ENCODE measurements around the gene ENTR1. TPM values are rescaled to one million over a fixed set of nuclear protein-coding genes. Genes with fewer than 3 reads are reported as not detected.

Gene ENTR1
- total and polyA plus RNA-seq, 12 donors, result 11.5 to 26.9 (median 15.8) TPM

DNA sequence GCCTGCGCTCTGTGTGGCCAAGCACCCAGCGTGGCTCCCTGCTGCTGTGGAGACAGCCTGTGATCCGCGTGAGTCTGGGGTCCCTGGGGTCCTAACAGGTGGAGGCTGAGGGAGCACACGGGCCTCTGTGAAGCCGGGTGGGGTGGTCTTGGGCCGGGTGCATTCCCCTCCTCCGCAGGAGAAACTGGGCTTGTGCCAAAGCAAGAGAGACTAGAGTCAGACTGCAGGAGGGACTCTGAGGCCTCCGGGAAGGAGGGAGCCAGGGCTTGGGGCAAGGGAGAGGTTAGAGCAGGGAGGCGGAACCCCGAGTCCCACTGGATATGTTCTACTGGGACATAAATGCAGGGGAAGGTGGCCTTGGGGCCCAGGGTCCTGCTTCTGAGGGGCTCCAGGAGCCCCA, 57.3 kb downstream of the ENTR1 start:
- Histone ChIP-seq H3K4me1 (peaks cover 5 to 36% (median 22%) of the 10 kb centered on the region in 9 donors), H3K27me3 (no peaks in the 10 kb centered on the region), H3K27ac (peak overlapping the region in 9 of 10 donors; percentile 22 to 93 (median 86)), H3K9me3 (no peaks in the 10 kb centered on the region), H3K4me3 (peak overlapping the region in 7 of 10 donors; percentile 5 to 26 (median 16)), H3K36me3 (peaks cover 0 to 46% (median 0%) of the 10 kb centered on the region in 9 donors)
- ATAC-seq (no peak), DNase-seq (no peak)
- TF ChIP-seq, protein P1, sequence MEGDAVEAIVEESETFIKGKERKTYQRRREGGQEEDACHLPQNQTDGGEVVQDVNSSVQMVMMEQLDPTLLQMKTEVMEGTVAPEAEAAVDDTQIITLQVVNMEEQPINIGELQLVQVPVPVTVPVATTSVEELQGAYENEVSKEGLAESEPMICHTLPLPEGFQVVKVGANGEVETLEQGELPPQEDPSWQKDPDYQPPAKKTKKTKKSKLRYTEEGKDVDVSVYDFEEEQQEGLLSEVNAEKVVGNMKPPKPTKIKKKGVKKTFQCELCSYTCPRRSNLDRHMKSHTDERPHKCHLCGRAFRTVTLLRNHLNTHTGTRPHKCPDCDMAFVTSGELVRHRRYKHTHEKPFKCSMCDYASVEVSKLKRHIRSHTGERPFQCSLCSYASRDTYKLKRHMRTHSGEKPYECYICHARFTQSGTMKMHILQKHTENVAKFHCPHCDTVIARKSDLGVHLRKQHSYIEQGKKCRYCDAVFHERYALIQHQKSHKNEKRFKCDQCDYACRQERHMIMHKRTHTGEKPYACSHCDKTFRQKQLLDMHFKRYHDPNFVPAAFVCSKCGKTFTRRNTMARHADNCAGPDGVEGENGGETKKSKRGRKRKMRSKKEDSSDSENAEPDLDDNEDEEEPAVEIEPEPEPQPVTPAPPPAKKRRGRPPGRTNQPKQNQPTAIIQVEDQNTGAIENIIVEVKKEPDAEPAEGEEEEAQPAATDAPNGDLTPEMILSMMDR (IDR thresholded peaks at IDR 0.05), result no peak
- intact Hi-C loops (cut with DNase I), result no loop called here
- 80 to 85% methylated on average over 11 of the region's 11 CpGs for WGBS, 2 donors

DNA sequence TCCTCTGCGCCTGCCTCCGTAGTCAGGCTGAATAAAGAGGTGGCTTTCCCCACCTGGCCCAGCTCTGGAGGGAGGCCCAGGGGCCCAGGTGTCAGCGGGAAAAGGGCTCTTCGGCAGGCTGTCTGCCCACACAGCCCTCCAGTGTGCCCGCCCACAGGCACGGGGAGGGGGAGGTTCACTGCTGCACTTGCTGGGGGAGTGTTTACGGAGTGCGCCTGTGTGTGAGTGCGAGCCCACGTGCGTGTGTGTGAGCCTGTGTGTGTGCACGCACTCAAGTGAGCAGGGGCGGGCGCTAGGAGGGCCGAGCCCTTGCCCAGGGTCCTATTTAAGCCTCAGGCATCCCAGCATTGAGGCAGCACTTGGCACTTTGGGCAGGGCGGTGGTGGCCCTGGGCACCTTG, 57.7 kb downstream of the ENTR1 start:
- peak overlapping the region in 8 of 10 donors; percentile 22 to 90 (median 84) for H3K27ac ChIP-seq

More for the DNA sequence above, 57.7 kb downstream of the ENTR1 start:
- H3K36me3 ChIP-seq, result peaks cover 0 to 42% (median 0%) of the 10 kb centered on the region in 9 donors
- intact Hi-C loops (cut with DNase I), result no loop called here
- H3K4me1 ChIP-seq, result peaks cover 5 to 36% (median 22%) of the 10 kb centered on the region in 9 donors
- ATAC-seq (peak in 2 of 8 donors; percentile 8 to 14), DNase-seq (no peak)
- TF ChIP-seq, protein P1 (IDR thresholded peaks at IDR 0.05), result no peak
- peak overlapping the region in 5 of 10 donors; percentile 5 to 26 (median 19) for H3K4me3 ChIP-seq
- no peaks in the 10 kb centered on the region for H3K9me3 ChIP-seq
- no peaks in the 10 kb centered on the region for H3K27me3 ChIP-seq
- WGBS, 2 donors, result 83 to 84% methylated on average over 14 to 16 of the region's 16 CpGs

Other genes starting within 250 kb of the ENTR1 start
- not detected for gene LHX3, start 205.5 kb downstream of the ENTR1 start, total RNA-seq
- not detected for gene LHX3, start 205.5 kb downstream of the ENTR1 start, polyA plus RNA-seq
- gene QSOX2, start 164.8 kb downstream of the ENTR1 start, total RNA-seq, result 1 to 10 TPM; 4.6 to 9.1 (median 7.7) TPM
- gene QSOX2, start 164.8 kb downstream of the ENTR1 start, polyA plus RNA-seq, result 1 to 10 TPM; 5.6 to 8.6 TPM
- gene CCDC187, start 106.5 kb downstream of the ENTR1 start, total RNA-seq, result under 1 TPM in 3 of 10 donors, not detected in 7; 0.02 to 0.04 (median 0.03) TPM
- under 1 TPM in 1 of 2 donors, not detected in 1; 0.07 TPM for gene CCDC187, start 106.5 kb downstream of the ENTR1 start, polyA plus RNA-seq
- 10 to 100 TPM; 19.4 to 50.2 (median 24.8) TPM for gene GPSM1, start 83.1 kb downstream of the ENTR1 start, total RNA-seq
- gene GPSM1, start 83.1 kb downstream of the ENTR1 start, polyA plus RNA-seq, result 10 to 100 TPM; 26.2 to 87.8 TPM
- 10 to 100 TPM; 23.3 to 39.5 (median 30.7) TPM for gene DNLZ, start 46.9 kb downstream of the ENTR1 start, total RNA-seq
- 10 to 100 TPM; 37.0 to 49.2 TPM for gene DNLZ, start 46.9 kb downstream of the ENTR1 start, polyA plus RNA-seq
- gene CARD9, start 36.9 kb downstream of the ENTR1 start, total RNA-seq, result 1 to 10 TPM in 5 of 10 donors, under 1 TPM in 4, not detected in 1; 0.21 to 2.0 (median 1.1) TPM
- 1 to 10 TPM; 1.3 to 1.6 TPM for gene CARD9, start 36.9 kb downstream of the ENTR1 start, polyA plus RNA-seq
- 1 to 10 TPM; 3.4 to 6.1 (median 4.7) TPM for gene SNAPC4, start 10.4 kb downstream of the ENTR1 start, total RNA-seq
- gene SNAPC4, start 10.4 kb downstream of the ENTR1 start, polyA plus RNA-seq, result 1 to 10 TPM; 3.0 to 8.3 TPM
- gene PMPCA, start within 50 bp of the ENTR1 start, total RNA-seq, result 10 to 100 TPM; 59.3 to 85.2 (median 75.4) TPM
- gene PMPCA, start within 50 bp of the ENTR1 start, polyA plus RNA-seq, result 10 to 100 TPM; 63.5 to 77.2 TPM
- gene INPP5E, start 29.2 kb upstream of the ENTR1 start, total RNA-seq, result 10 to 100 TPM in 3 of 10 donors, 1 to 10 TPM in 7; 7.4 to 12.5 (median 9.3) TPM
- 10 to 100 TPM in 1 of 2 donors, 1 to 10 TPM in 1; 6.6 to 16.8 TPM for gene INPP5E, start 29.2 kb upstream of the ENTR1 start, polyA plus RNA-seq
- gene SEC16A, start 72.4 kb upstream of the ENTR1 start, total RNA-seq, result 10 to 100 TPM; 21.9 to 35.9 (median 28.6) TPM
- 10 to 100 TPM; 24.4 to 35.6 TPM for gene SEC16A, start 72.4 kb upstream of the ENTR1 start, polyA plus RNA-seq
- 10 to 100 TPM; 12.0 to 27.0 (median 21.8) TPM for gene NOTCH1, start 135.4 kb upstream of the ENTR1 start, total RNA-seq
- 10 to 100 TPM in 1 of 2 donors, 1 to 10 TPM in 1; 7.3 to 14.5 TPM for gene NOTCH1, start 135.4 kb upstream of the ENTR1 start, polyA plus RNA-seq

All from heart right ventricle (tissue), 16 donors.